GM15510 (cell line): ENCODE data around the gene AAK1.

Experiments used
- POLR2A ChIP-seq: IDR thresholded peaks from 3 replicates; pipeline ENCODE4 v1.6.1; 2011; ENCODE audit warnings: borderline replicate concordance; ENCODE audit not compliant: insufficient read length; ENCODE audit errors: extremely low read depth

The AAK1 gene

DNA sequence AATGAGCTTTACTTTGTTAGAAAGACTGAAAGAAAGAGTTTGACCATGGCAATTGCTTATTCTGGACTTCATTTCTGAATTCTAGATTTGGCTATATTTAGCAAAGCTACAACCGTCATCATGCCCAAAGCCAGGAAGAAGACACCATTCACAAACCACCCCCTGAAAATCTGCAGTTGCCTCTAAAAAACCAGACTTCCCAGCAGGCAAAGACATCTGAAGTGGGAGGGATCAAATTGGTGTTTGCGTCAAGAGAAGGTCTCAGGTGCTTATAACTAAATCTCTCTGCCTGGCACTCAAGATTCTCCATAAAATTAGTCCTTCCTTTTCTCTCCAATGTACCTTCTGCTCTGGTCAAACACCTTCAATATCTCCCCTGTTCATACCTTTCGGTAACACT, 5.6 kb downstream of the AAK1 start:
- no peak for TF ChIP-seq POLR2A

DNA sequence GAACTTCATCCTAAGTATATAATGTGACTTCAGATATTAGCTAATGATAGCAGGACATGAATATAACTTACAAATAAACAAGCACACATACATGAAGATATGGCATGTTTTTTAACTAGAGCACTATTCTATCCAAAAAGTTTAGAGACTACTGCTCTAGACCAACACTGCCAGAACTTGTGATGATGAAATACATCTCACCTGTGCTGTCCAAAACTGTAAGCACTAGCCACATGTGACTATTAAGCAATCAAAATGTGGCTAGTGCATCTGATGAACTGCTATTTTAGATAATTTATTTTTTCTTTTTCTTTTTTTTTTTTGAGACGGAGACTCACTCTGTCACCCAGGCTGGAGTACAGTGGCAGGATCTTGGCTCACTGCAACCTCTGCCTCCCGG, 7.1 kb downstream of the AAK1 start:
- no peak for TF ChIP-seq POLR2A

DNA sequence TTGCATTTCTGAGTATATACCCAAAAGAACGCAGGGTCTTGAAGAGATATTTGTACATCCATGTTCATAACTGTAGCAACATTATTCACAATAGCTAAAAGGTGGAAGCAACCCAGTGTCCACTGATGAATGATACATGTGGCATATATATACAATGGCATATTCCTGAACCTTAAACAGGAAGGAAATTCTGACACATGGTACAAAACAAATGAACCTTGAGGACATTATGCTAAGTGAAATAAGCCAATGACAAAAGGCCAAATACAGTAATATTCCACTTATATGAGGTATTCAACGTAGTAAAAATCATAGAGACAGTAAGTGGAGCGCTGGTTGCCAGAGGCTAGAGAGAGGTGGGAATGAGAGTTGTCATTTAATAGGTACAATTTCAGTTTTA, 8.1 kb downstream of the AAK1 start:
- no peak for TF ChIP-seq POLR2A

DNA sequence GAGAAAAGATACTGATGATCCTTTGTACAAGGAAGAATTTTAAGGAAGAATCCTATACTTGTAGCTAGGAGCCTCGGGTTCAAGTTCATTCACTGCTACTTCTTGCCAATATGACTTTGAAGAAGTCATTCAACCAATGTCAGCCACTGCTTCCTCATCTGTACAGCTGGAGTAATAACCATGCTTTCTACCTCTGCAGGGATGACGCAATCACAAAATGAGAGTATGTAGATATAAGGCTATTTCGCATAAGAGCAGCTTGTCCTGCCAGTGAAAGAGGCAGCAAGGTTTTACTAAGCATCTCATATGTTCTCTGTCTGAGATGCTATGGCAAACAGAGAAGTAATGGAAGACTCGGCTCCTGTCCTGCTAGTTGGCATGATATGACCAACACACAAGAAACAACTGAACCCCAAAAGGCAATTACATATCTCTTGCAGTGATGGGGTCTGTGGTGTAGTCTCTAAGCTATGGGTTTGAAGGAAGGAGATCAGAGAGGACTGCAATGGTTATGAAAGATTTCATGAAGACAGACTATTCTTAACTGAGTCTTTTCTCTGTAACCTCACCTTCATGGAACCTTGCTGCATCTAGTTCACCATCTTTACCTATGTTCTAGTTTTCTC, 9.2 kb downstream of the AAK1 start:
- no peak for TF ChIP-seq POLR2A

DNA sequence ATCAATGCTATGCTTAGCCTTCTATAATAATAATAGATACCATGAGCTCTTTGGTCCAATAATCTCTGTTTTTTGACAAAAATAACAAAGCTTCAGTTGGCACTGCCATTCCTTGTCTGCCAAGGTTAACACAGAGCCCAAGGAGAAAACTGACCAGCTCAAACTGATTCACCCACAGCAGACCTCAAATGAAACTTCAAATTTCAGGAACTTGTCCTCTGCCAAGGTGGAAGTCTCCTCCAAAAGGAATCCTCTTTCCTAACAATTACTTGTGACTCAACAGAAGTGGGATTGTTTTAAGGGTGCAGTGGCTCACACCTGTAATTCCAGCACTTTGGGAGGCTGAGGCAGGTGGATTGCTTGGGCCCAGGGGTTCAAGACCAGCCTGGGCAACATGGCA, 12.1 kb downstream of the AAK1 start:
- no peak for TF ChIP-seq POLR2A

DNA sequence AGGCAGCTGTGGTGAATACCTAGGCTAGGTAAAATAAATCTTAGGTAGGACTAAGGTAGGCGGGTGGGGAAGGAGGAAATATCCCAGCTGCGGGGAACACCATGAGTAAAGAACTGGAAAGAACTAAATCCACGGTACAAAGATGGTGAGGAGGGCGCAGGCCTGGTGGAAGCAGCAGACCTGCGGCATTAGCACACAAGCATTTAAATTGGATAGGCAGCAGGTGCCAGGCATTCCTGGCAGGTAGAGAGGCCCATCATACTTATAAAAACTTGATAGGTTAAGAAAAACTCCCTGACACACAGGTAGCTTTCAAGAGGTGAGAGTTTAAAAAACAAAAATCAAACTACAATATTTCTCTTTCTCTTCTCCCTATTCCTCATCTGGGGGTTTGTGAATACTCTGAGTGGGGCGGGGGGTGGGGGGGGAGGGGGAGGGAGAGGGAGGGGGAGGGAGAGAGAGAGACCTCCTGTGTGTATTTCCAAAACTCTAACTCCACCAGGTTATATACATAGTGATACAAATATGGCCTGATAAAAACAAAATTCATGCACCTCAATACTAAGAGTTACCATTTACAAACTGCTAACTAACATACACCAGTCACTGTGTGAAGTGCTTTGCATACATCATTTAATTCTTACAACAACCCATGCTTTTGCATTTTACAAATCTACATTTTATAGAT, 13.5 kb downstream of the AAK1 start:
- no peak for TF ChIP-seq POLR2A

DNA sequence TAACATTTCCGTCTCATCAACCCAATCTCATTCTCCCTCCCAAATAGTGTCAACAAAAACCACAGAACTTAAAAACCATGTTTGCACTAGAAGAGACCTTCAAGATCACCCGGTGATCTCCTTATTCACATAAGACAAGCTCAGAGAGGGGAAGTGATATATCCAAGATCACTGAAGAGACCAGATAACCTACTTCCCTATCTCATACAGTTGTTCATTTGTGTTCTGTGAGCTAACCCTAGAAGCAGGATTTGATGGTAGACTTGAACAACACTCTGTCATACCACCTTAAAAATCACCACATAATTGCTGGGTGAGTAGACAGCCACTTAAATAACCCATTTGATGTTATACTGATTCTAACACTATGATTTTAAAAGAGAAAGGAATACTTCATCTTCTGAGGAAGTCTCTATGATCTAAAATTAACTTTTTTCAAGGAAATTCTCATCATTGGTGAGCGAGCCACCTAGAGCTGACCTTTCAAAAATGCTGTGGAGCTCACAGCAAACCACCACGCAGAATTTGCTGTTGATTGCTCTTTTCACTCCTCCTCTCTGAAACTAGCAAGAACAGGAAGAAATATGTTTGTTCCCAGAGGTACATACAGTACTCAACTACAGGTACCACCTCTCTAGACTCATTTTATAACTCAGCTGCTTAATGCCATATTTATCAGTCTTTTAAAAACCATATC, 15.1 kb downstream of the AAK1 start:
- no peak for TF ChIP-seq POLR2A

DNA sequence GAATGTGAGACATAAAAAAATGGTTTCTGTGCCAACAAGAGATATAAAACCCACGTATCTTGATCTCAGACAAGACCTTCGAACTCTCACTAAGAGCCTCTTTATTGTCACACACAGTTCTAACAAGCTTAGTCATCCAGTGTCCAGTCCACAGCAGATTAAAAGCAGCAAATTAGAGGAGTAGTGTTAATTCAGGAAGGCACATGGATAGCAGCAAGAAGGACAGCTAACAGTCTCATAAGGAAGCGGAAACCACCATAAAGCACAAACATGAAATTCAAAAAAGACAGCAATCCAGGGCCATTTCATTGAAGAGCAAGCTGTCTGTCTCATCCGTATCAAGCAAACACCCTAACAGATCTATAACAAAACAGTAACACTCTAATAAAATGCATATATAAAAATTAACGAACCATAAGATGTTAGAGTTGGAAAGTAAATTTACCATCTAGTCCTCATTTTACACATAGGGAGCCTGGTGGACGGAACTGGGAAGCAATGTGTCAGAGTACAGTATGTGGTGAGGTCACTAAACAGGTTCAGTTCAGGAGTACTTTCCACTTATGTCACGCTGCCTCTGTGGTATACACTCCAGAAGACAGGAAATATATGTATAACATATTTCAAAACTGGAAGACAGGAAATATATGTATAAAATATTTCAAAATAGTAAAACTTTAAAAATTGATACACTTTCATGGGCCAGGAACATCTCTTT, 18.3 kb downstream of the AAK1 start:
- no peak for TF ChIP-seq POLR2A

DNA sequence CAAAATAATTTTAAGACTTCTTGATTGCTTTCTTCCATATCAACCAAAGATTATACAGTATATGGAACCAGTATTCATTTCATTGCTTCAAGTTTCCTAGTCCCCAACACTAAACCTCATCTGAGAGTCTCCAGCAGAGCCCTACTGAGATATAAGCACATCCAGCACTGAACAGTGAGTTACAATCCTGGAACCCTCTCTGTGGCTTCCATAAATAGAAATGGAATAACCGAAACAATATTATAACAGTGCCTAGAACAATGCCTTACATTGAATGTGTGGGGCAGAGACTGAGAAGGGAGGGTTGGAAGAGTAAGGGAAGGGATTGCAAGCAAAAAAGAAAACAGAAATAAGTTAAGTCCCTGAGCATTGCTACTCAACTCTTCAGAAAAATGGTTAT, 18.9 kb downstream of the AAK1 start:
- no peak for TF ChIP-seq POLR2A

DNA sequence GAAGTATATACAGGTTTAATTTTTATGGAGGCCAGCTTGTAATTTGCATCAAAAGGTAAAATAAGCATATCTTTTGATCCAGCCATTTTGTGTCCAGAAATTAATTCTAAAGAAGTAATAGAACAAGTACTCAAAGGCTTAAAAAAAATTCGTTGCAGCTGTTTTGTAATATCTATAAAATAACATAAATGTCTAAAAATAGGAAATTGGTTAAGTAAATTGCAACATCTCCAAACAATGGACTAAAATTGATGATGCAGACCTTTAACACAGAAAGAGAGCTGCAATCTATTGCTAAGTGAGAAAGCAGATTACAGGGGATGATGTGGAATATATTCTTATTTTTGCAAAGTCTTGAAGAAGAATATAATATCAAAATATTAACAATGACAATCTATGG, 19.4 kb downstream of the AAK1 start:
- TF ChIP-seq POLR2A: no peak

DNA sequence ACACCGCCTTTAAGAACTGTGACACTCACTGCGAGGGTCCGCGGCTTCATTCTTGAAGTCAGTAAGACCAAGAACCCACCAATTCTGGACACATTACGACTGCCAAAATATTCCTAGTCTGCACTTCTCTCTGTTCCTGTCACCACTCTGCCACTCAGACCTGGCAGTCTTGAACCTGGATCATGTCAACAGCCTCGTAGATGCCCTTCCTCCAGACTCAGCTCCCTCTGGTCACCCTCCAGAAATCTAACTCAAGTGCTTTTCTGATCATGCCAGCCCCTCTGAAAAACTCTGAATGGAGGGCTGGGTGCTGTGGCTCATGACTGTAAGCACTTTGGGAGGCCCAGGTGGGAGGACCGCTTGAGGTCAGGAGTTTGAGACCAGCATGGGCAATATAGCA, 20.3 kb downstream of the AAK1 start:
- no peak for TF ChIP-seq POLR2A

DNA sequence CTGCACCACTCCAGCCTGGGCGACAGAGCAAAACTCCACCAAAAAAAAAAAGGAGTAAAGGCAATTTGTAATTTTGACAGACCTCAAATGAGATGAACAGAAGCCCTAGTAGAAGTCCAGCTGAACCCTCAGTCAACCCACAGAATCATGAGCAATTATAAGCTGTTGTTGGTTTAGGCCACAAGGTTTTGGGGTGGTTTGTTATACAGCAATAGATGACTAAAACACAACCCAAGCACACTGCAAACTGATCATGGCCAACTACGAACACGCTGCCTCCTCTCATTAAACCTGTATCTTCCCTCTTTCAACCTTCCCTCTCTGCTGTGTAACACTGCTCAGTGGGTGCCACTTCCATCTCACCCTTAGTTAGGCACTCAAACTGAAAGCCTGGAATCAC, 22.1 kb downstream of the AAK1 start:
- no peak for TF ChIP-seq POLR2A

DNA sequence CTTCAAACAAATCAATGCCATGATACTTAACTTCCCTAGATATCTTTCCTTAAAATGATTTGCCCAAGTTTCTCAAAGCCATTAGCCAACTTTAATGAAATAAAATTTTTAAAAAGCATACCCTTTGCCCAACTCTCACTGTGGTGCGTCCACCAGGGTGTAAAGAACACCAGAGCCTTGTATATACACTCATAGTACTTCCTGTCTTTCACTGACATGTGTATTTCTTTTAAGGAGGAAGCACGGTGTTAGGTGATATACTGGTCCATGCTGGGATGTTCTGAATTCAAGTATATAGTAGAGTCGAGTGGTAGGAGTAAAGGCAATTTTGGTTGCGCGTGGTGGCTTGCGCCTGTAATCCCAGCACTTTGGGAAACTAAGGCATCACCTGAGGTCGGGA, 22.7 kb downstream of the AAK1 start:
- TF ChIP-seq POLR2A: no peak

DNA sequence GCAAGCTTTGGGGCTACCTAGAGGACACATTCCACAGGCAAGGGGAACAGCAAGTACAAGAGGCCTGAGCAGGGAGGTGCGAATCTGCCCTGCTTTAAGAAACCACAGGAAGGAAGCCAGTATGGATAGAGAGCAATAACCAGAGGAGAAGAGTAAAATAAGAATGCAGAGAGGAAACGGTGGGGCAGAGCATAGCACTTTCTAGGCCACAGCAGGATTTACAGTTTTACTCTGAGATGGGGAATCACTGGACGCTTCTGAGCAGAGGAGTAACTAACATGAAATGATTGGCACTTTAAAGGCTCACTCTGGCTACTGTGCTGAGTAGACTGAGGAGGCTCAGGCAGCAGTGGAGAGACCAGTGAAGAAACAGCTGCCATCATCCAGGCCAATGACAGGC, 23.8 kb downstream of the AAK1 start:
- TF ChIP-seq POLR2A: no peak

DNA sequence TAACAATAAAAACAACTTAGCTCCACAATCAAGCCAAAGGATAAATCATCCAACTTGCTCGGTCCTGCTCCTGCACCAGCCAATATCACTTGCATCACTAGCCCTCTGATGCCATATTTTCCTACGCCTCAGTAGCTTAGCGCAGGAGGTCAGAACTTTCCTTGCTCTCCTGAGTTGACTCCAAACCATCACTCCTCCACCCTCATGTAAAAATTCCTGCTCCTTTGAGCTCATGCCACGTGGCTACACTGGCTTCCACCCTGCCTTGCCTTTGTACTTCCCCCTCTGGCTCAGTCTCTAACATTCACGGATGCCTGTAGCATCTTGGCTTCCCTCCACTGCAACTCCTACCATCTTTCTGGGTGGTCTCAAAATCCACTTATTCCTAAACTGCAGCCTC, 25.2 kb downstream of the AAK1 start:
- TF ChIP-seq POLR2A: no peak
